Gastroesophageal sphincter (tissue), 4 donors: ENCODE results near the gene KCNK4. TPM values are rescaled to one million over a fixed set of nuclear protein-coding genes. Genes with fewer than 3 reads are reported as not detected.
"Not testable (repeated sequence)": the region's sequence is repeated elsewhere in the genome, so short reads cannot be mapped to it uniquely, and the experiment has no call there.

ENCODE experiments used
- ATAC-seq: fragments of 150-250 bp; one replicate; pipeline ENCODE4 v1.9.1; 2016; ENCODE audit warnings: mild to moderate bottlenecking, moderate library complexity
- H3K27ac ChIP-seq, 4 donors: fragments of 200-600 bp; sonication (generic) in 3 of 4; 1 replicate in 3 of 4; 2 replicates in 1 of 4; pipeline ENCODE4 v1.5.1; 2016 to 2019
- H3K27me3 ChIP-seq: fragments of 200-600 bp; sonication (generic); one replicate; pipeline ENCODE4 v1.5.1; 2019
- H3K36me3 ChIP-seq, 2 donors: fragments of 200-600 bp; sonication (generic); one replicate each; pipeline ENCODE4 v1.5.1; 2019; ENCODE audit warnings: control low read depth in 1 of 2
- H3K4me1 ChIP-seq, 3 donors: fragments of 200-600 bp; sonication (generic); 1 replicate in 2 of 3; 2 replicates in 1 of 3; pipeline ENCODE4 v1.5.1; 2016 to 2019; ENCODE audit warnings: control low read depth in 2 of 3
- H3K4me3 ChIP-seq, 2 donors: fragments of 200-600 bp; sonication (generic); one replicate each; pipeline ENCODE4 v1.5.1; 2019; ENCODE audit warnings: mild to moderate bottlenecking in 1 of 2, moderate library complexity in 1 of 2
- H3K9me3 ChIP-seq, 3 donors: fragments of 200-600 bp; sonication (generic); one replicate each; pipeline ENCODE4 v1.5.1; 2017 to 2019; ENCODE audit warnings: control low read depth in 2 of 3
- EP300 ChIP-seq: sonication (generic); formaldehyde crosslinking; IDR thresholded peaks from one replicate; pipeline ENCODE4 v1.6.1; 2017; ENCODE audit warnings: antibody characterized with exemption, mild to moderate bottlenecking
- POLR2A ChIP-seq, 2 donors: fragments of 450-650 bp; IDR thresholded peaks; one replicate each; pipeline ENCODE4 v1.6.1; 2017; ENCODE audit warnings: antibody characterized with exemption in 2 of 2, mild to moderate bottlenecking in 2 of 2, moderate library complexity in 1 of 2
- POLR2AphosphoS5 ChIP-seq: sonication (generic); formaldehyde crosslinking; IDR thresholded peaks from one replicate; pipeline ENCODE4 v1.6.1; 2017; ENCODE audit warnings: antibody characterized with exemption
- WGBS, 2 donors: methylation state at CpG; one replicate each; pipeline ENCODE4 v1.1.5; 2018; ENCODE audit warnings: low coverage in 1 of 2; 5-methylcytosine and 5-hydroxymethylcytosine counted together
- total RNA-seq, 4 donors: library from RNA; depleted of rRNA; stranded (reverse); fragments of >200 nt; gene quantifications; one replicate each; pipeline ENCODE4 v1.1.0, GENCODE V29; 2016
- TF ChIP-seq, protein P1 (sequence below), 4 experiments: fragments of 200-600 bp in 2 of 4; fragments of 450-650 bp in 2 of 4; sonication (generic) in 1 of 4; IDR thresholded peaks; one replicate each; pipeline ENCODE4 v1.5.1; 2017 to 2019; ENCODE audit warnings: antibody characterized with exemption in 4 of 4, mild to moderate bottlenecking in 2 of 4, moderate library complexity in 2 of 4

The KCNK4 gene
- total RNA-seq, 4 donors from 2014 or later: 0.31 TPM; not detected in 3

DNA sequence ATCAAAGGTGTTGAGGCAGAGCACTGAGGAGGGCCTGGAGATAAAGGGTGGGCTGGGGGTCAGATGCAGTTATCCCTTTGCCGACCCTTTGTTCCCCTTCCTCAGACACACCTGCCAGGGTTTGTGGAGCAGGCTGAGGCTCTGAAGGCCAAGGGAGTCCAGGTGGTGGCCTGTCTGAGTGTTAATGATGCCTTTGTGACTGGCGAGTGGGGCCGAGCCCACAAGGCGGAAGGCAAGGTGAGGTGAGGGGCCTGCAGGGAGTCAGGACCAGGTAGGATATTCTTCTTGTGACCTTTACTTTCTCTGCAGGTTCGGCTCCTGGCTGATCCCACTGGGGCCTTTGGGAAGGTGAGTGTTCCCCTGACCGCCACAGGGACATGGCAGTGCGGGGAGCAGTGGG, 29.5 kb downstream of the KCNK4 start:
- ATAC-seq: no peak
- WGBS, 2 donors: 93% methylated on average over 3 of the region's 7 CpGs; no CpG with 5 or more reads in 1 of the 2 donors
- H3K27ac ChIP-seq: no peak overlapping the region
- H3K4me3 ChIP-seq: no peak overlapping the region
- no peaks in the 10 kb centered on the region for H3K27me3 ChIP-seq
- peaks cover 0 to 31% (median 14%) of the 10 kb centered on the region in 3 donors for H3K4me1 ChIP-seq
- TF ChIP-seq, protein P1, sequence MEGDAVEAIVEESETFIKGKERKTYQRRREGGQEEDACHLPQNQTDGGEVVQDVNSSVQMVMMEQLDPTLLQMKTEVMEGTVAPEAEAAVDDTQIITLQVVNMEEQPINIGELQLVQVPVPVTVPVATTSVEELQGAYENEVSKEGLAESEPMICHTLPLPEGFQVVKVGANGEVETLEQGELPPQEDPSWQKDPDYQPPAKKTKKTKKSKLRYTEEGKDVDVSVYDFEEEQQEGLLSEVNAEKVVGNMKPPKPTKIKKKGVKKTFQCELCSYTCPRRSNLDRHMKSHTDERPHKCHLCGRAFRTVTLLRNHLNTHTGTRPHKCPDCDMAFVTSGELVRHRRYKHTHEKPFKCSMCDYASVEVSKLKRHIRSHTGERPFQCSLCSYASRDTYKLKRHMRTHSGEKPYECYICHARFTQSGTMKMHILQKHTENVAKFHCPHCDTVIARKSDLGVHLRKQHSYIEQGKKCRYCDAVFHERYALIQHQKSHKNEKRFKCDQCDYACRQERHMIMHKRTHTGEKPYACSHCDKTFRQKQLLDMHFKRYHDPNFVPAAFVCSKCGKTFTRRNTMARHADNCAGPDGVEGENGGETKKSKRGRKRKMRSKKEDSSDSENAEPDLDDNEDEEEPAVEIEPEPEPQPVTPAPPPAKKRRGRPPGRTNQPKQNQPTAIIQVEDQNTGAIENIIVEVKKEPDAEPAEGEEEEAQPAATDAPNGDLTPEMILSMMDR (IDR thresholded peaks at IDR 0.05): no peak
- TF ChIP-seq EP300: no peak
- peaks cover 0 to 42% of the 10 kb centered on the region in 2 donors for H3K36me3 ChIP-seq
- no peaks in the 10 kb centered on the region for H3K9me3 ChIP-seq

DNA sequence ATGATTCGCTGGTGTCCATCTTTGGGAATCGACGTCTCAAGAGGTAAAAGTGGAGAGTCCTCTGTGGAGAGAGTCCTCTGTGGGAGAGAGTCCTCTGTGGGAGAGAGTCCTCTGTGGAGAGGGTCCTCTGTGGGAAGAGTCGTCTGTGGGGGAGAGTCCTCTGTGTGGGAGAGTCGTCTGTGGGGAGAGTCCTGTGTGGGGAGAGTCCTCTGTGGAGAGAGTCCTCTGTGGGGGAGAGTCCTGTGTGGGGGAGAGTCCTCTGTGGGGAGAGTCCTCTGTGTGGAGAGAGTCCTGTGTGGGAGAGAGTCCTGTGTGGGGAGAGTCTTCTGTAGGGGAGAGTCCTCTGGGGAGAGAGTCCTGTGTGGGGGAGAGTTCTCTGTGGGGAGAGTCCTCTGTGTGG, 29.9 kb downstream of the KCNK4 start:
- H3K27me3 ChIP-seq: no peaks in the 10 kb centered on the region
- H3K4me3 ChIP-seq: no peak overlapping the region
- no peak for ATAC-seq
- H3K4me1 ChIP-seq: peaks cover 0 to 26% (median 14%) of the 10 kb centered on the region in 3 donors
- H3K36me3 ChIP-seq: peaks cover 0 to 38% of the 10 kb centered on the region in 2 donors
- no peaks in the 10 kb centered on the region for H3K9me3 ChIP-seq
- no peak overlapping the region for H3K27ac ChIP-seq
- TF ChIP-seq POLR2A (IDR thresholded peaks at IDR 0.05): no peak
- no peak for TF ChIP-seq POLR2AphosphoS5
- TF ChIP-seq, protein P1 (IDR thresholded peaks at IDR 0.05): no peak
- TF ChIP-seq EP300: no peak
- WGBS, 2 donors: no CpG with 5 or more reads among the region's 5 CpGs

DNA sequence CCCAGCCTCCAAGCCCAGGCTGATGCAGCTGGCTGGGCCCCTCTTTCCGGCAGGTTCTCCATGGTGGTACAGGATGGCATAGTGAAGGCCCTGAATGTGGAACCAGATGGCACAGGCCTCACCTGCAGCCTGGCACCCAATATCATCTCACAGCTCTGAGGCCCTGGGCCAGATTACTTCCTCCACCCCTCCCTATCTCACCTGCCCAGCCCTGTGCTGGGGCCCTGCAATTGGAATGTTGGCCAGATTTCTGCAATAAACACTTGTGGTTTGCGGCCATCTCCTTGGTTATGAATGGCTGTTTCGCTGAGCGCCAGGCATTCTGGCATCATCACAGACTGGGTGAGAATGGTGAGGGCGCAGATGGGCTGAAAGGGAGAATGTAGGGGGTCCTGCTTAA, 30.4 kb downstream of the KCNK4 start:
- no peaks in the 10 kb centered on the region for H3K9me3 ChIP-seq
- 75% methylated on average over 4 of the region's 5 CpGs; no CpG with 5 or more reads in 1 of the 2 donors for WGBS, 2 donors
- H3K36me3 ChIP-seq: peaks cover 0 to 34% of the 10 kb centered on the region in 2 donors
- no peak overlapping the region for H3K4me3 ChIP-seq
- H3K27ac ChIP-seq: no peak overlapping the region
- peaks cover 0 to 21% (median 13%) of the 10 kb centered on the region in 3 donors for H3K4me1 ChIP-seq
- no peaks in the 10 kb centered on the region for H3K27me3 ChIP-seq
- no peak for ATAC-seq
- TF ChIP-seq, protein P1 (IDR thresholded peaks at IDR 0.05): no peak
- TF ChIP-seq POLR2AphosphoS5: no peak
- TF ChIP-seq POLR2A (IDR thresholded peaks at IDR 0.05): no peak
- TF ChIP-seq EP300: no peak

DNA sequence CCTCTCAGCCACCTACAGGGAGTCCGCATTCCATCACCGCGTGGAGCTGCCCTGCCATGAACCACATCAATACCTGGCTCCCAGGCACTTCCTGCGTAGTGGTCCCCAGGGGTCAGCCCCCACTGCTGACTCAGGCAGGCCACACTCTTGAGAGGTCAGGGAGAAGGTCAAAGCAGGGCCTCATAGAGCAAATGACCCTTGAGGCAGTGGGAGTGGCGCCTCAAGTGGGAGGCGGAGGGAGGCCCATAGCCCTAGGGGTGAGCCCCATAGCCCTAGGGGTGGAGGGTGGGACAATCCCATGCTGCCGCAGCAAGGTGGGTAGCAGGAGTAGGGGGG, 31.8 kb downstream of the KCNK4 start:
- H3K9me3 ChIP-seq: no peaks in the 10 kb centered on the region
- no peaks in the 10 kb centered on the region for H3K27me3 ChIP-seq
- TF ChIP-seq, protein P1 (IDR thresholded peaks at IDR 0.05): no peak
- TF ChIP-seq POLR2AphosphoS5: no peak
- ATAC-seq: no peak
- peaks cover 0 to 34% of the 10 kb centered on the region in 2 donors for H3K36me3 ChIP-seq
- H3K4me1 ChIP-seq: peaks cover 0 to 16% (median 7%) of the 10 kb centered on the region in 3 donors
- H3K4me3 ChIP-seq: no peak overlapping the region
- H3K27ac ChIP-seq: no peak overlapping the region
- 80% methylated on average over 3 of the region's 7 CpGs; no CpG with 5 or more reads in 1 of the 2 donors for WGBS, 2 donors

DNA sequence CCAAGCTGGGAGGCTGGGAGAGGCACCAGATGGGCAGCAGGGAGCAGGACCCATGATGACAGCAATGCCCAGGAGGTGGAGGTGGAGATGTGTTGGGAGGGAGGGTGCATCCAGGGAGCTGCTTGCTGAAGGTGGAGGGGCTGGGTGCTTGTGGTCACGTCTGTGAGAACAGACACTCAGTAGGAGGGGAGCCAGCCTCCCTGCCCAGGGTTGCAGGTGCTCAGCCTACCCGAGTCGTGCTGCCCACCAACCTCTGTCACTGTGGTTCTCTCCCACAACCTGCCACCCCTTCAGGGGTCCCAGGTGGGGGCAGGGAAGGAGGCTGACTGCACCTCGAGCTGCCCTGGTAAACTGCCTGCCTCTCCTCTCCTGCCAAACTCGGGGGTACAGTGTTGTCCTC, 32.3 kb downstream of the KCNK4 start:
- ATAC-seq: no peak
- H3K4me3 ChIP-seq: no peak overlapping the region
- peaks cover 0 to 15% (median 7%) of the 10 kb centered on the region in 3 donors for H3K4me1 ChIP-seq
- H3K36me3 ChIP-seq: peaks cover 0 to 34% of the 10 kb centered on the region in 2 donors
- TF ChIP-seq, protein P1 (IDR thresholded peaks at IDR 0.05): no peak
- TF ChIP-seq POLR2AphosphoS5 (no peak), POLR2A (IDR thresholded peaks at IDR 0.05) (no peak), EP300 (no peak)
- no CpG with 5 or more reads among the region's 5 CpGs for WGBS, 2 donors
- no peak overlapping the region for H3K27ac ChIP-seq
- no peaks in the 10 kb centered on the region for H3K27me3 ChIP-seq
- no peaks in the 10 kb centered on the region for H3K9me3 ChIP-seq

DNA sequence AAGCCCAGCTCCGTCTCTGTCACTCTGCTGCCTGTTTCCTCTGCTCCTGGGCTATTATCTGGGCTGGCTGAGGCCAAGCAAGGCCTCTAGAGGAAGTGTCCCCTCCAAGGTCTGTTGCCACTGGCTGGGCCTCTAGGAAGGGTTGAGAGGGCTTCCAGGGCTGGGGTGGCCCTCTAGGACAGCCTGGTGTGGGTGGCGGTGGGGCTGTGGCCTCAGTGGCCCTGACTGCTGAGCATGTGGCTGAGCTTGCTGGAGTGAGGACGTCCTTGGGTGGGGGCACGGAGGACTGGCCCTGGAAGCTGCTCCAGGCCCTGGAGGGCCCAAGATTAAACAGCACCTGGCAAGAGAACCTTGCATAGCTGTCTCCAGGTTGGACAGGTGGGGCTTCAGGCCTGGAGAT, 32.9 kb downstream of the KCNK4 start:
- H3K4me1 ChIP-seq, H3K27me3 ChIP-seq, H3K9me3 ChIP-seq, H3K27ac ChIP-seq, H3K4me3 ChIP-seq, ATAC-seq: not testable (repeated sequence)
- 80% methylated on average over 1 of the region's 4 CpGs; no CpG with 5 or more reads in 1 of the 2 donors for WGBS, 2 donors
- H3K36me3 ChIP-seq: peaks cover 0 to 34% of the 10 kb centered on the region in 2 donors
